K562 (cell line): Measurements from ENCODE around the gene HMGN1. TPM values are rescaled to one million over a fixed set of nuclear protein-coding genes. Genes with fewer than 3 reads are reported as not detected.

Source experiments
- ATF7 ChIP-seq: fragments of 450-650 bp; IDR thresholded peaks from 2 replicates; pipeline ENCODE4 v1.7.1; 2014; ENCODE audit warnings: mild to moderate bottlenecking, moderate library complexity
- LARP7 ChIP-seq: fragments of 450-650 bp; IDR thresholded peaks from 2 replicates; pipeline ENCODE4 v1.6.1; 2016
- MAZ ChIP-seq, 2 experiments: fragments of 450-650 bp in 1 of 2; sonication (generic) in 1 of 2; formaldehyde crosslinking; IDR thresholded peaks in 1 of 2; conservative IDR thresholded peaks in 1 of 2; 2 replicates each; pipeline versions ENCODE4 v1.4.0 to v1.5.0; 2020; ENCODE audit warnings: mild to moderate bottlenecking in 1 of 2, missing genetic modification reagents in 1 of 2
- POU5F1 ChIP-seq: fragments of 150-350 bp; IDR thresholded peaks from 2 replicates; pipeline ENCODE4 v1.6.1; 2014; ENCODE audit warnings: borderline replicate concordance, low read length, low read depth, mild to moderate bottlenecking; ENCODE audit not compliant: partially characterized antibody
- RBBP5 ChIP-seq: fragments of 200-600 bp; sonication (generic); IDR thresholded peaks from 2 replicates; pipeline ENCODE4 v1.6.1; 2012; ENCODE audit warnings: borderline replicate concordance, mild to moderate bottlenecking, low read length, control low read depth, inconsistent platforms; ENCODE audit not compliant: insufficient read depth, poor library complexity, severe bottlenecking
- ZNF76 ChIP-seq: fragments of 250-450 bp; sonication (Bioruptor Pico); IDR thresholded peaks from 2 replicates; pipeline ENCODE4 v1.4.0; 2020; ENCODE audit warnings: mild to moderate bottlenecking, moderate library complexity, borderline replicate concordance
- polyA plus RNA-seq, 8 experiments: library from polyadenylated mRNA; depleted of rRNA in 4 of 8; stranded (reverse) in 5 of 8; unstranded in 3 of 8; fragments of >200 nt; fragmentation: Nextera tagmentation in 2 of 8; fragmentation: Illumina TruSeq in 1 of 8; extraction: Ambion mirVana in 2 of 8; extraction: Trizol in 1 of 8; gene quantifications; 2 replicates each; pipeline versions ENCODE4 v1.2.1 to v1.2.3, GENCODE V29; 2011 to 2014; ENCODE audit warnings: inconsistent platforms in 1 of 8, missing spikeins in 1 of 8
- total RNA-seq, 7 experiments: library from RNA; depleted of rRNA in 6 of 7; stranded (reverse); fragments of >200 nt in 6 of 7; fragmentation: Illumina TruSeq in 2 of 7; extraction: Trizol in 2 of 7; gene quantifications; 2 replicates each; pipeline versions ENCODE4 v1.2.1 to v1.2.3, GENCODE V29; 2011 to 2021; ENCODE audit warnings: low replicate concordance in 1 of 7
- TF ChIP-seq, protein P1 (sequence below): fragments of 450-650 bp; IDR thresholded peaks from 2 replicates; pipeline ENCODE4 v1.6.1; 2016; ENCODE audit warnings: mild to moderate bottlenecking, moderate library complexity

Gene HMGN1
- total and polyA plus RNA-seq, 9 of the 15 experiments (the other 6 are each of a cell fraction or from before 2014, with no cell fraction given), result 124 to 626 (median 498) TPM

DNA sequence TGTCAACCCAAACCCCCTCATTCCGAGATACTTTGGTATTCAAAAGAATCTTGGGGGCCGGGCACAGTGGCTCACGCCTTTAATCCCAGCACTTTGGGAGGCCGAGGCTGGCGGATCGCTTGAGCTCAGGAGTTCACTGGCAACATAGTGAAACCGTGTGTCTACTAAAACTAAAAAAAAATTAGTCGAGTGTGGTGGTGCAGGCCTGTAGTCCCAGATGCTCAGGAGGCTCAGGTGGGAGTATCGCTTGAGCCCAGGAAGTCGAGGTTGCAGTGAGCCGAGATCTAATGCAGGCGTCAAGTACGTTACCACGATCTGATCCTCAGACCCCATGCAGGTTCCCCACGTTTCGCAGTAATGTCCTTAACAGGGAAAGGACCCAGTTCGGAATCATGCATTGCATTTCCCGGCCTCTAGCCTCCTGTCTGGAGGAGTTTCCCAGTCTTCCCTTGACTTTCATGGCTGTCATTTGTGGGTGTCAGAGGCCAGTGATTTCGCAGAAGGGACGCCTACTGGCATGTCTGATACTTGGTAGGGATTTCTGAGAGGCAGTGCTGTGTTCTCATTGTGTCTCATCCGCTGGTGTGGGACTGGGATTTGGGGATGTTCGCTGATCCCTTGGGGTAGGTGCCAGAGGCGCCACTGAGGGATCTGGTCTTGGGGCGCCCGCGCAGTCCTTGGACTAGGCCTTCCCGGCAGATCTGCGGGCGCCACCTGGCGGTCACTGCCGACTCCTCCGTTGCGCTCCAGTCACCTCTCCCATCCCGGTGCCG lies 39.3 kb upstream of the HMGN1 start (continued):
- TF ChIP-seq, protein P1, sequence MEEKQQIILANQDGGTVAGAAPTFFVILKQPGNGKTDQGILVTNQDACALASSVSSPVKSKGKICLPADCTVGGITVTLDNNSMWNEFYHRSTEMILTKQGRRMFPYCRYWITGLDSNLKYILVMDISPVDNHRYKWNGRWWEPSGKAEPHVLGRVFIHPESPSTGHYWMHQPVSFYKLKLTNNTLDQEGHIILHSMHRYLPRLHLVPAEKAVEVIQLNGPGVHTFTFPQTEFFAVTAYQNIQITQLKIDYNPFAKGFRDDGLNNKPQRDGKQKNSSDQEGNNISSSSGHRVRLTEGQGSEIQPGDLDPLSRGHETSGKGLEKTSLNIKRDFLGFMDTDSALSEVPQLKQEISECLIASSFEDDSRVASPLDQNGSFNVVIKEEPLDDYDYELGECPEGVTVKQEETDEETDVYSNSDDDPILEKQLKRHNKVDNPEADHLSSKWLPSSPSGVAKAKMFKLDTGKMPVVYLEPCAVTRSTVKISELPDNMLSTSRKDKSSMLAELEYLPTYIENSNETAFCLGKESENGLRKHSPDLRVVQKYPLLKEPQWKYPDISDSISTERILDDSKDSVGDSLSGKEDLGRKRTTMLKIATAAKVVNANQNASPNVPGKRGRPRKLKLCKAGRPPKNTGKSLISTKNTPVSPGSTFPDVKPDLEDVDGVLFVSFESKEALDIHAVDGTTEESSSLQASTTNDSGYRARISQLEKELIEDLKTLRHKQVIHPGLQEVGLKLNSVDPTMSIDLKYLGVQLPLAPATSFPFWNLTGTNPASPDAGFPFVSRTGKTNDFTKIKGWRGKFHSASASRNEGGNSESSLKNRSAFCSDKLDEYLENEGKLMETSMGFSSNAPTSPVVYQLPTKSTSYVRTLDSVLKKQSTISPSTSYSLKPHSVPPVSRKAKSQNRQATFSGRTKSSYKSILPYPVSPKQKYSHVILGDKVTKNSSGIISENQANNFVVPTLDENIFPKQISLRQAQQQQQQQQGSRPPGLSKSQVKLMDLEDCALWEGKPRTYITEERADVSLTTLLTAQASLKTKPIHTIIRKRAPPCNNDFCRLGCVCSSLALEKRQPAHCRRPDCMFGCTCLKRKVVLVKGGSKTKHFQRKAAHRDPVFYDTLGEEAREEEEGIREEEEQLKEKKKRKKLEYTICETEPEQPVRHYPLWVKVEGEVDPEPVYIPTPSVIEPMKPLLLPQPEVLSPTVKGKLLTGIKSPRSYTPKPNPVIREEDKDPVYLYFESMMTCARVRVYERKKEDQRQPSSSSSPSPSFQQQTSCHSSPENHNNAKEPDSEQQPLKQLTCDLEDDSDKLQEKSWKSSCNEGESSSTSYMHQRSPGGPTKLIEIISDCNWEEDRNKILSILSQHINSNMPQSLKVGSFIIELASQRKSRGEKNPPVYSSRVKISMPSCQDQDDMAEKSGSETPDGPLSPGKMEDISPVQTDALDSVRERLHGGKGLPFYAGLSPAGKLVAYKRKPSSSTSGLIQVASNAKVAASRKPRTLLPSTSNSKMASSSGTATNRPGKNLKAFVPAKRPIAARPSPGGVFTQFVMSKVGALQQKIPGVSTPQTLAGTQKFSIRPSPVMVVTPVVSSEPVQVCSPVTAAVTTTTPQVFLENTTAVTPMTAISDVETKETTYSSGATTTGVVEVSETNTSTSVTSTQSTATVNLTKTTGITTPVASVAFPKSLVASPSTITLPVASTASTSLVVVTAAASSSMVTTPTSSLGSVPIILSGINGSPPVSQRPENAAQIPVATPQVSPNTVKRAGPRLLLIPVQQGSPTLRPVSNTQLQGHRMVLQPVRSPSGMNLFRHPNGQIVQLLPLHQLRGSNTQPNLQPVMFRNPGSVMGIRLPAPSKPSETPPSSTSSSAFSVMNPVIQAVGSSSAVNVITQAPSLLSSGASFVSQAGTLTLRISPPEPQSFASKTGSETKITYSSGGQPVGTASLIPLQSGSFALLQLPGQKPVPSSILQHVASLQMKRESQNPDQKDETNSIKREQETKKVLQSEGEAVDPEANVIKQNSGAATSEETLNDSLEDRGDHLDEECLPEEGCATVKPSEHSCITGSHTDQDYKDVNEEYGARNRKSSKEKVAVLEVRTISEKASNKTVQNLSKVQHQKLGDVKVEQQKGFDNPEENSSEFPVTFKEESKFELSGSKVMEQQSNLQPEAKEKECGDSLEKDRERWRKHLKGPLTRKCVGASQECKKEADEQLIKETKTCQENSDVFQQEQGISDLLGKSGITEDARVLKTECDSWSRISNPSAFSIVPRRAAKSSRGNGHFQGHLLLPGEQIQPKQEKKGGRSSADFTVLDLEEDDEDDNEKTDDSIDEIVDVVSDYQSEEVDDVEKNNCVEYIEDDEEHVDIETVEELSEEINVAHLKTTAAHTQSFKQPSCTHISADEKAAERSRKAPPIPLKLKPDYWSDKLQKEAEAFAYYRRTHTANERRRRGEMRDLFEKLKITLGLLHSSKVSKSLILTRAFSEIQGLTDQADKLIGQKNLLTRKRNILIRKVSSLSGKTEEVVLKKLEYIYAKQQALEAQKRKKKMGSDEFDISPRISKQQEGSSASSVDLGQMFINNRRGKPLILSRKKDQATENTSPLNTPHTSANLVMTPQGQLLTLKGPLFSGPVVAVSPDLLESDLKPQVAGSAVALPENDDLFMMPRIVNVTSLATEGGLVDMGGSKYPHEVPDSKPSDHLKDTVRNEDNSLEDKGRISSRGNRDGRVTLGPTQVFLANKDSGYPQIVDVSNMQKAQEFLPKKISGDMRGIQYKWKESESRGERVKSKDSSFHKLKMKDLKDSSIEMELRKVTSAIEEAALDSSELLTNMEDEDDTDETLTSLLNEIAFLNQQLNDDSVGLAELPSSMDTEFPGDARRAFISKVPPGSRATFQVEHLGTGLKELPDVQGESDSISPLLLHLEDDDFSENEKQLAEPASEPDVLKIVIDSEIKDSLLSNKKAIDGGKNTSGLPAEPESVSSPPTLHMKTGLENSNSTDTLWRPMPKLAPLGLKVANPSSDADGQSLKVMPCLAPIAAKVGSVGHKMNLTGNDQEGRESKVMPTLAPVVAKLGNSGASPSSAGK, result peak; percentile 89
- TF ChIP-seq LARP7 (no peak; the same call in 1 of the 2 replicates), POU5F1 (no peak), ATF7 (peak; percentile 48; the same call in 1 of the 2 replicates), MAZ (CRISPR knock-in tag; conservative IDR thresholded peaks at IDR 0.05 in 1 of 2, IDR thresholded peaks at IDR 0.05 in 1 of 2) (peak; percentile 64 to 84), RBBP5 (peak; percentile 99), ZNF76 (CRISPR knock-in tag) (0 out of 2 replicates have a peak, but pooled peaks have one; percentile 54)
